ENCODE data around the gene ZNF506.
"Not testable (repeated sequence)": the region's sequence is repeated elsewhere in the genome, so short reads cannot be mapped to it uniquely, and the experiment has no call there.

DNA sequence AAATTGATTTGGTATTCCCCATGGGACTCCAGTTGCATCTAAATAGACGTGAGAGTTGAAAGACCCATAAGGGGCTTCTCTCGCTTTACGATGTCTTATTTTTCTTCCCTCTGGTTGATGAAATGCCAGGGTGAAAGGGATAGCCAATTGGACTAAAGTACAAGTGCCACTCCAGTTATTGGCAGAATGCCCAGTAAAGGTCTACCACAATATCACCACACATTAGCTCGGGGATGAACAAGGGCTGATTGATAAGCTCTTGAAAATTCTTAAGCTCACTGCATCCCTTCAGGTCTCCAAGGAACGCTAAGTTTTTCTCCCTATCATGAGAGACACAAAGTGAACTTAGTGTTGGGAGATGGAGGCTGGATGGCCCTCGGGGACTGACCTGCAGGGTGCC, 39.8 kb downstream of the ZNF506 start:
- TF ChIP-seq, protein P1, sequence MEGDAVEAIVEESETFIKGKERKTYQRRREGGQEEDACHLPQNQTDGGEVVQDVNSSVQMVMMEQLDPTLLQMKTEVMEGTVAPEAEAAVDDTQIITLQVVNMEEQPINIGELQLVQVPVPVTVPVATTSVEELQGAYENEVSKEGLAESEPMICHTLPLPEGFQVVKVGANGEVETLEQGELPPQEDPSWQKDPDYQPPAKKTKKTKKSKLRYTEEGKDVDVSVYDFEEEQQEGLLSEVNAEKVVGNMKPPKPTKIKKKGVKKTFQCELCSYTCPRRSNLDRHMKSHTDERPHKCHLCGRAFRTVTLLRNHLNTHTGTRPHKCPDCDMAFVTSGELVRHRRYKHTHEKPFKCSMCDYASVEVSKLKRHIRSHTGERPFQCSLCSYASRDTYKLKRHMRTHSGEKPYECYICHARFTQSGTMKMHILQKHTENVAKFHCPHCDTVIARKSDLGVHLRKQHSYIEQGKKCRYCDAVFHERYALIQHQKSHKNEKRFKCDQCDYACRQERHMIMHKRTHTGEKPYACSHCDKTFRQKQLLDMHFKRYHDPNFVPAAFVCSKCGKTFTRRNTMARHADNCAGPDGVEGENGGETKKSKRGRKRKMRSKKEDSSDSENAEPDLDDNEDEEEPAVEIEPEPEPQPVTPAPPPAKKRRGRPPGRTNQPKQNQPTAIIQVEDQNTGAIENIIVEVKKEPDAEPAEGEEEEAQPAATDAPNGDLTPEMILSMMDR (conservative IDR thresholded peaks at IDR 0.05; ENCODE audit: low read length): not testable (repeated sequence)
- not testable (repeated sequence) for TF ChIP-seq EZH2phosphoT487 (IDR thresholded peaks at IDR 0.05; ENCODE audit: borderline replicate concordance)
